SK-N-SH (cell line): ENCODE measurements around the gene PCDHA5.

Experiments
- CTCF ChIP-seq: fragments of 200-600 bp; sonication (generic); IDR thresholded peaks from 2 replicates; pipeline ENCODE4 v1.6.1; 2017; ENCODE audit warnings: antibody characterized with exemption, mild to moderate bottlenecking, moderate library complexity
- GABPA ChIP-seq: IDR thresholded peaks from 2 replicates; pipeline ENCODE4 v1.4.0; 2012; ENCODE audit warnings: low read depth, mild to moderate bottlenecking
- MAX ChIP-seq: IDR thresholded peaks from 2 replicates; pipeline ENCODE4 v1.4.0; 2012; ENCODE audit warnings: low read depth
- MXI1 ChIP-seq: IDR thresholded peaks from 2 replicates; pipeline ENCODE4 v1.6.1; 2012; ENCODE audit warnings: mild to moderate bottlenecking, low read depth, low read length, improper control_type of control experiment
- POLR2AphosphoS5 ChIP-seq: IDR thresholded peaks from 2 replicates; pipeline ENCODE4 v1.6.1; 2012; ENCODE audit warnings: low read depth, low read length
- REST ChIP-seq: IDR thresholded peaks from 2 replicates; pipeline ENCODE4 v1.6.1; 2012; ENCODE audit warnings: mild to moderate bottlenecking, low read depth, low read length, moderate library complexity
- TCF12 ChIP-seq: IDR thresholded peaks from 2 replicates; pipeline ENCODE4 v1.4.0; 2012
- TEAD4 ChIP-seq: IDR thresholded peaks from 2 replicates; pipeline ENCODE4 v1.4.0; 2012; ENCODE audit warnings: mild to moderate bottlenecking, borderline replicate concordance; ENCODE audit not compliant: insufficient read depth
- ZBTB33 ChIP-seq: IDR thresholded peaks from 2 replicates; pipeline ENCODE4 v1.4.0; 2012; ENCODE audit warnings: low read depth, borderline replicate concordance

GRCh38 chr5:140862441-140863295 lies 41.3 kb downstream of the PCDHA5 start:
- no peak for TF ChIP-seq CTCF
- TF ChIP-seq TCF12: no peak
- TF ChIP-seq REST: no peak
- no peak for TF ChIP-seq ZBTB33
- no peak for TF ChIP-seq GABPA
- TF ChIP-seq MAX: no peak
- no peak for TF ChIP-seq TEAD4
- TF ChIP-seq MXI1: no peak
- TF ChIP-seq POLR2AphosphoS5: no peak
